ENCODE results near the gene TCHHL1. TPM values are rescaled to one million over a fixed set of nuclear protein-coding genes. Genes with fewer than 3 reads are reported as not detected.

TCHHL1 gene
- total and polyA plus RNA-seq, 2 of the 4 experiments (the other 2 are of a cell fraction) = not detected

DNA sequence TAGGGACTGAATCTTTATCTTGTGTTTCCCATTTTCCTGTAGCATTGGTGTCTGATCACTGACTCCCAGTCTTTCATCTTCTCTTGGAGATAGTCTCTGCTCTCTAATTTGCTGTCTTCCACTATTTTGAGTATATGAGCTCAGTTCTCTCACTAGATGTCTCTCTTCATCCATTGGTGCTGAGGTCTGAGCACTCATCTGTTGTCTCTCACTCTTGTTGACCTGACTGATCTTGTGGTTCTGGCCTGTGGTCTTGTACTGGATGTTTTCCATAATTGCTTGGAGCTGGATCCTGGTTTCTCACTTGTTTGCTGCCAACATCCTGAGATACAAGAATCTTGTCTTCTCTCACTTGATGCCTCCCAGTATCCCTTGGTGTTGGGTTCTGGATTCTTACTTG is 26.9 kb downstream of the TCHHL1 start:
- Histone ChIP-seq H3K27me3 (ENCODE audit: control insufficient read depth, insufficient read depth, low read length) (peaks cover 4% of the 10 kb centered on the region), H3K23ac (ENCODE audit: low read depth, low read length) (no peak overlapping the region), H2BK20ac (ENCODE audit: low read depth, low read length) (no peak overlapping the region), H3K9me1 (ENCODE audit: insufficient read depth, low read length) (no peaks in the 10 kb centered on the region), H3K36me3 (ENCODE audit: control insufficient read depth, insufficient read depth, low read length) (no peaks in the 10 kb centered on the region), H3K14ac (replicated peaks; ENCODE audit: low read depth, low read length) (no peak overlapping the region), H2AFZ (replicated peaks; ENCODE audit: low read length, poor library complexity) (no peak overlapping the region), H4K5ac (ENCODE audit: low read depth, low read length) (no peak overlapping the region), H3K4me1 (ENCODE audit: control insufficient read depth, insufficient read depth, low read length) (no peaks in the 10 kb centered on the region), H2BK120ac (ENCODE audit: low read depth, low read length) (no peak overlapping the region), H4K8ac (ENCODE audit: low read depth in 2 of 2, low read length in 2 of 2) (no peak overlapping the region), H3K4me2 (ENCODE audit: low read depth, low read length) (no peak overlapping the region), H2BK15ac (ENCODE audit: low read depth, low read length) (no peak overlapping the region), H2BK5ac (ENCODE audit: low read depth, low read length, poor library complexity, severe bottlenecking) (no peak overlapping the region), H3K4ac (ENCODE audit: low read depth, low read length) (no peak overlapping the region), H3K27ac (ENCODE audit: insufficient read depth, low read length) (no peak overlapping the region), H3K4me3 (ENCODE audit: insufficient read depth, low read depth, low read length) (no peak overlapping the region), H3K18ac (ENCODE audit: low read depth, low read length) (no peak overlapping the region), H3K79me1 (ENCODE audit: low read depth in 1 of 2, low read length in 2 of 2) (no peaks in the 10 kb centered on the region), H3K56ac (ENCODE audit: extremely low read depth, insufficient read depth, low read length) (no peak overlapping the region), H3K9me3 (ENCODE audit: control insufficient read depth, insufficient read depth, low read length) (no peaks in the 10 kb centered on the region), H4K20me1 (ENCODE audit: insufficient read depth, low read length) (no peaks in the 10 kb centered on the region), H2AK9ac (replicated peaks; ENCODE audit: low read depth, low read length, poor library complexity) (no peak overlapping the region), H4K91ac (ENCODE audit: insufficient read depth, low read depth, low read length) (no peak overlapping the region), H2AK5ac (ENCODE audit: low read depth, low read length) (no peak overlapping the region), H3K9ac (ENCODE audit: low read depth, low read length) (no peak overlapping the region)
- in situ Hi-C loops (cut with MboI; ENCODE audit: low sequenced_read_pairs) (loop anchor here (5.0 kb wide), 1 partner anchor 120 kb away; no protein-coding TSS in a partner anchor), dilution Hi-C loops (cut with HindIII; ENCODE audit: low sequenced_read_pairs, unreplicated experiment) (no loop called here), intact Hi-C loops (cut with micrococcal nuclease) (no loop called here)
- ChIA-PET POLR2A (ENCODE audit: unreplicated experiment) (no interaction called here), CTCF (interaction anchor here (1.1 kb wide), 1 partner anchor 9 kb away, joined by 3 read pairs; no protein-coding TSS in a partner anchor)
- DNase-seq = no peak
- no TSS peak for BruUV-seq (replicated peaks)
- no peak for TF ChIP-seq CHD1 (IDR thresholded peaks at IDR 0.05; ENCODE audit: low read depth, low read length)
- TF ChIP-seq BHLHE40 (IDR thresholded peaks at IDR 0.05; ENCODE audit: low read depth, low read length) = no peak
- TF ChIP-seq RAD21 (IDR thresholded peaks at IDR 0.05; ENCODE audit: low read length) = no peak
- TF ChIP-seq CTCF (conservative IDR thresholded peaks at IDR 0.05; ENCODE audit: low read depth, low read length) = no peak
- no peak for TF ChIP-seq RFX5 (IDR thresholded peaks at IDR 0.05; ENCODE audit: low read depth, low read length)
- no peak for TF ChIP-seq NFE2L2 (IDR thresholded peaks at IDR 0.05; ENCODE audit: low read depth, low read length)
- TF ChIP-seq RCOR1 (IDR thresholded peaks at IDR 0.05; ENCODE audit: insufficient replicate concordance, low read length) = no peak
- TF ChIP-seq ELK1 (IDR thresholded peaks at IDR 0.05; ENCODE audit: borderline replicate concordance, low read depth, low read length) = no peak
- TF ChIP-seq MXI1 (IDR thresholded peaks at IDR 0.05; ENCODE audit: borderline replicate concordance, low read depth, low read length) = no peak
- TF ChIP-seq MAFK (IDR thresholded peaks at IDR 0.05; ENCODE audit: low read depth, low read length) = no peak
- TF ChIP-seq FOS (IDR thresholded peaks at IDR 0.05; ENCODE audit: low read depth, low read length) = no peak
- no peak for TF ChIP-seq CEBPB (IDR thresholded peaks at IDR 0.05; ENCODE audit: low read depth, low read length)
- no peak for TF ChIP-seq USF2 (IDR thresholded peaks at IDR 0.05; ENCODE audit: low read depth, low read length)
- TF ChIP-seq SMC3 (IDR thresholded peaks at IDR 0.05; ENCODE audit: low read depth, low read length) = no peak
- TF ChIP-seq MAZ (IDR thresholded peaks at IDR 0.05; ENCODE audit: borderline replicate concordance, low read depth, low read length) = no peak
- no peak for TF ChIP-seq POLR2A (IDR thresholded peaks at IDR 0.05; ENCODE audit: low read depth, low read length)
- ATAC-seq (ENCODE audit: low read depth) = no peak
